ENCODE results near the gene SKI. TPM values are rescaled to one million over a fixed set of nuclear protein-coding genes. Genes with fewer than 3 reads are reported as not detected.
"Not testable (repeated sequence)": the region's sequence is repeated elsewhere in the genome, so short reads cannot be mapped to it uniquely, and the experiment has no call there.

The SKI gene
- total RNA-seq, 1 donor from 2014 or later, result 34.8 TPM

DNA sequence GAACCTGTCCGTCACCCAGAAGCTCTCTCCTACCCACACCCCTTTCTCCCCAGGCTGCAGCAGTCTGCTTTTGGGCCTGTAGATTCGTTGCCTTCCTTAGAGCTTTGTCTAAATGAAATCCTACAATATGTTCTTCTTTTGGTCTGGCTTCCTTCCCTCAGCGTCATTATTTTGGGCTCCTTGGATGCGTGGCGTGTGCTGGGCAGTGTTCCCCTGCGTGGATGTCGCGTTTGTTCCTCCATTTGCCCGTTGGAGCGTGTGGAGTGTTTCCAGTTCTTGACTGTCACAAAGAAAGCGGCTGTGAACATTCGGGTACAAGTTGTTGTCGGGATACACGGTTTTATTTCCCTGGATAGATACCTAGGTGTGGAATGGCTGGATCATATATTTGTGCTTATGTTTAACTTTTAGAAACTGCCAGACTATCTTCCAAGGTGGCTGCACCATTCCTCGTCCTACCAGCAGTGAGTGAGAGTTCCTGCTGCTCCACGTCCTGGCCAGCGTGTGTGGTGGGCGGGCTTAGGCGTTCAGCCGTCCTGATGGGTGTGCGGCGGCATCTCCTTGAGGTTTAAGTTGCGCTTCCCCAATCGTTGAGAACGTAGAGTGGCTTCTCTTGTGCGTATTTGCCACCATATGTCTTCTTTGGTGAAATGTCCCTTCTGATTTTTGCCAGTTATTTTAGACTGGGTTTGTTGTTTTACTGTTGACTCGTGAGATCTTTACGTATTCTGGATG is 31.7 kb downstream of the SKI start:
- no peak for DNase-seq (ENCODE audit: low read depth)

DNA sequence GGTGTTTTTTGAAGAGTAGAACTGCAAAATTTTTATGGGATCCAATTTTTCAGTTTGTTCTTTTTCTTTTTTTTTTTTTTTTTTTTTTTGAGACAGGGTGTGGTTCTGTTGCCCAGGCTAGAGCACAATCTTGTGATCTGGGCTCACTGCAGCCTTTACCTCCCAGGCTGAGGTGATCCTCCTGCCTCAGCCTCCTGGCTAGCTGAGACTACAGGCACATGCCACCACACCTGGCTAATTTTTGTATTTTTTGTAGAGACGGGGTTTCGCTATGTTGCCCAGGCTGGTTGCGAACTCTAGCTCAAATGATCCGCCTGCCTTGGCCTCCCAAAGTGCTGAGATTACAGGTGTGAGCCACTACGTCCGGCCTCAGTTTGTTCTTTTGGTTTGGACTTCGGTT is 32.4 kb downstream of the SKI start:
- DNase-seq (ENCODE audit: low read depth), result not testable (repeated sequence)

DNA sequence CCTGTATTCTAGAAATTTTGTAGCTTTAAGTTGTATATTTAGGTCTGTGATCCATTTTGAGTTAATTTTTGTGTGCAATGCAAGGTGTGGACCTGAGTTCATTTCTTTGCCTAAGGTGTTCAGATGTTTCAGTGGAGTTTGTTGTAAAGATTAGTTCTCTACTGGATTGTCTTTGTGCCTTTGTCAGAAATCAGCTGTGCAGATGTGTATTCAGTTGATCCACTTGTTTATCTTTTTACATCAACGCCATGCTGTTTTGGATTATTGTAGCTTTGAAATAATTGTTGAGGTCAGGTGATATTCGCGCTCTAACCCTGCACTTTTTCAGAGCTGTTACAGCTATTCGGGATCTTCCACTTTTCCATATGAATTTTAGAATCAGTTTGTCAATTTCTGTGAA is 32.8 kb downstream of the SKI start:
- DNase-seq (ENCODE audit: low read depth), result no peak

DNA sequence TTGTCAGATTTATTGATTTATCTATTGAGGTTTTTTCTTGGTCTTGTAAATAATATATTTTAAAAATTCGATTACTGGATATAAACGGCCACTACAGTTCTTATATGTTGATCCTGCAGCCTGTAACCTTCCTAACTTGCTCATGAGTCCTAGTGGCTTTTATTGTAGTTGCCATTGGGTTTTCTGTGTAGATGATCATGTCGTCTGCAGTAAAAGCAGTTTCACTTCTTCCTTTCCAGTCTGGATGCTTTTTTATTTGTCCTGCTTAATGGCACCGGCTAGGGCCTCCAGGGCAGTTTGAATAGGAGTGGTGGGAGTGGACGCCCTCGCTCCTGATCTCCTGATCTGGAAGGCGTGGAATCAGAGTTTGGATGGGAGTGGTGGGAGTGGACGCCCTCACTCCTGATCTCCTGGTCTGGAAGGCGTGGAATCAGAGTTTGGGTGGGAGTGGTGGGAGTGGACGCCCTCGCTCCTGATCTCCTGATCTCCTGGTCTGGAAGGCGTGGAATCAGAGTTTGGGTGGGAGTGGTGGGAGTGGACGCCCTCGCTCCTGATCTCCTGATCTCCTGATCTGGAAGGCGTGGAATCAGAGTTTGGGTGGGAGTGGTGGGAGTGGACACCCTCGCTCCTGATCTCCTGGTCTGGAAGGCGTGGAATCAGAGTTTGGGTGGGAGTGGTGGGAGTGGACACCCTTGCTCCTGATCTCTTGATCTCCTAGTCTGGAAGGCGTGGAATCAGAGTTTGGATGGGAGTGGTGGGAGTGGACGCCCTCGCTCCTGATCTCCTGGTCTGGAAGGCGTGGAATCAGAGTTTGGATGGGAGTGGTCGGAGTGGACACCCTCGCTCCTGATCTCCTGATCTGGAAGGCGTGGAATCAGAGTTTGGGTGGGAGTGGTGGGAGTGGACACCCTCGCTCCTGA is 33.6 kb downstream of the SKI start:
- DNase-seq (ENCODE audit: low read depth), result not testable (repeated sequence)

DNA sequence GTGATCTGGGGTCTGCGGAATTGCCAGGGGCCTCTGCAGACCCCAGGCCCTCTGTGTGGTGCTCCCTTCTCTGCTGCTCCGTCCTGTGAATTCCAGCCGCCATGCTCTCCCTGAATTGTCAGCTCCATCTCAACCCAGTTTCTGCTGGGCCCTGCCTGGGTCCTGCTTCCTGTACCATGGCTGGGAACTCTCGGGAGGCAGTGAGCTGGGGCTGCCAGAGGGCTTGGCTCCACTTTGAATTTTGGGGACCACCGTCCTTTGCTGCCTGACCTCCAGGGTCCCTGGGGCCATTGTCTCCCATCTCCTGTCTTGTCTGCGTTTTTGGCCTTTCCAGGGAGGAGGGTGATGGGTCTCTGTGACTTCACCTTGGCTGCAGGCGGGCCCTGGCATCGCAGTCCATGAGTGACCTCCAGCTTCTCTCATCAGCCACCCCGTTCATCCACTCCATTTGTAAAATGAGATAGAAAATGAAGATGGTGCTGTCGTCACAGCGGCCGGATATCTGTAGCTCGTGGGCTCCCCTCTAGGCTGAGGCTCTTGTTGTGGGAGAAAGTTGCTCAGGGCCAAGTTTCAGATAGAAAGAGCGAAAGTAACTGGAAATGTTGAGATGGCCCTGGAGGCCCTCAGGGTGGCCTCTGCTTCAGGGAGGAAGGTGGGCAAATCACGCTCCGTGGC is 38.3 kb downstream of the SKI start:
- DNase-seq (ENCODE audit: low read depth), result no peak

GRCh38 chr1:2267051-2267830 is 39.1 kb downstream of the SKI start:
- DNase-seq (ENCODE audit: low read depth), result no peak

DNA sequence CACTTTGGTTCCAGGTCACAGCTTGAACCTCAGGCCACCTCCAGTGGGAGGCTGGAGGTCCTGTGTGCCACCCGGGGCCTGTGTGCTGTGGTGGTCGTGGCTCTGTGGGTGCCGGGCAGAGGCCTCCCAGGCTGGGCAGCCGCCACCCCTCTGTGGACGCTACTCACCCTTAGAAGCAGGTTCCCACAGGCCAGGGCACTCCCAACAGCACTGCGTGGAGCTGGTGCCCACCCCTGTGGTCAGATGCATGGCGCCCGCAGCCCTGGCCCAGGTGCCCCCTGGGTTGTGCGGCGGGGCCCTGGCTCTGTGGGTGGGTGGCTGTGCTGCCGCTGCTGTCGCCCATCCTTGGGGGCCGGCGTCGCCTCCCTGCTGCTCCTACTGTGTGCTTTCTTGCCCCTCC is 39.7 kb downstream of the SKI start:
- no peak for DNase-seq (ENCODE audit: low read depth)

- DNase-seq (ENCODE audit: low read depth), result no peak
These were observed 40.4 kb downstream of the SKI start for GRCh38 chr1:2268285-2269056.

GRCh38 chr1:2269193-2269921 is 41.2 kb downstream of the SKI start:
- no peak for DNase-seq (ENCODE audit: low read depth)

DNA sequence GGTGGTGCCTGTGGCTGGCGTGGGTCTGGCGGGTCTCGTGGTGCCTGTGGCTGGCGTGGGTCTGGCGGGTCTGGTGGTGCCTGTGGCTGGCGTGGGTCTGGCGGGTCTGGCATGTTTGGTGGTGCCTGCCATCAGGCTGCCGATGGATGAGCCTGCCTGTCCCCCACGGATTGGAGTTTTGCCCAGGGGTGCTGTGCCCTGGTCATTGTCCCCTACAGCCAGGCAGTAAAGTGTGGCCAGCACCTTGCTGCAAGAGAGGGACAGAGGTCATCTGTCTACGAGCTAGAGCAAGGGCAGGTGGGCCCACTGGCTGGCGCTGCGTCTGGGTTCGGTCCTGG is 41.8 kb downstream of the SKI start:
- DNase-seq (ENCODE audit: low read depth), result no peak

- no peak for DNase-seq (ENCODE audit: low read depth)
These were observed 42.4 kb downstream of the SKI start for GRCh38 chr1:2270260-2271100.

- DNase-seq (ENCODE audit: low read depth), result no peak
These were observed 43.1 kb downstream of the SKI start for GRCh38 chr1:2271211-2271721.

DNA sequence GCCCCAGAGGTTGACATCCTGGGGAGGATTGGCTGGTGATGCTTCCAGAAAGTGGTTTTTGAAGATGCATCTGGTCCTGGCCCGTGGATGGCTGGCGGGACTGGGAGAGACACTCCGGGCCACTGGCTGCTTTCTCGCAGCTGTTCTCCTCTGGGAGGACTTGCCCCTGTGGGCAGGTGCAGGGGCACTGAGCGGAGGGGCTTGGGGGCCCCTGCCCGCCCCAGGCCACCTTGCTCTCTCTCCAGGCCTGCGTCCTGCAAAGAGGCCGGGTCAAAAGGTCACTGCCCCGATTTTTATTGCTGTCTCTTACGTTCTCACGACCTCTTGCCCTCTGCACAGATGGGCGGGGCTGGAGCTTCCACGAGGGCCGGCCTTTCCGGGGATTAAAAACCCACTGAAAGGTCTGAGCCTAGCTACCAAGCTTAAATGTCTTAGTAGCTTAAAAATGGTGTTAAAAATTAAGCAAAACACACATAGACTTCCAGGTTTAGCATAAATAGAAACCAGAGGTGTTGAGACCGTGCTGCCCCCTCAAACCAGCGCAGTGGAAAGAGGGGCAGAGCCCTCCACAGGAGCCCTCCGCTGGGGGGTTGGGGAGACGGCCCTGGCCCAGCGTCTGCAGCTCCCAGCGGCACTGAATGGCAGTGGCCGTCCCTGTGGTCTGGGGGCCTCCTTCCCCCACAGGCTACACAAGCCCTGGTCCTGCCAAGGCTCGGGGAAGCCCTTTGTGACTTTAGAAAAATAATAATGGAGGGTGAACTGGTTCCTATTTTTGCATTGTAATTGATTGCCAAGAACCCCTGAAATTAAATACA is 43.9 kb downstream of the SKI start:
- DNase-seq (ENCODE audit: low read depth), result no peak

- DNase-seq (ENCODE audit: low read depth), result no peak
These were observed 44.7 kb downstream of the SKI start for GRCh38 chr1:2272686-2273400.

DNA sequence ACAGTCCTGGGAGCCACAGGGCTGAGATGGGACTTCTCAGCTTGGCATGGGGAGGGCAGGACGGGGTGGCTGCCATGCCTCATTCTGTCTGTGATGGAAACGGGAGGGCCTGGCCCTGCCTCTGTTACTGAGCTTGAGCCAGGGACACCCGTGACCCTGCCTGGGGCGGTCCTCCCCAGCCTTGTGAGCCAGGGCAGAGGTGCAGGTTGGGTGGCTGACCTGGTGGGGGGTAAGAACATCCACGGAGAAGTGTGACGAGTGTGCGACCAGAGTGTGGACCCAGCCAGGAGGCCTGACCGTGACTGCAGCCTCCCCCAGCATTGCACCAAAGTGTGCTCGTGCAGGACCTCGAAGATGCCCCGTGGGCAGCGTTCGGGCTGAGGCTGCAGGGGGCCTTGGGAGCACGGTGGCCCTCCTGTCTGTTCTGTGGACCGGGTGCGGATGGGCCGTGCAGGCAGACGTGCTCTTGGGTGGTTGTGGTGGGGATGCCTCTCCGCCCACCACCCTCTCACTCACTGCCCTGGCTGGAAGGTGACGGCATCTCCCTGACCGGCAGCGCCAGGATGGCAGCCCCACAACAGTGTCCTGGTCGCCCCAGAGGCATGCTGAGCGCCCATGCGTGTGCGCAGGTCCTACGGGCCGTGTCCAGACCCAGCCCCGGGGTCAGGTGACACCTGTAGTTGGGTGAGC is 45.4 kb downstream of the SKI start:
- no peak for DNase-seq (ENCODE audit: low read depth)

DNA sequence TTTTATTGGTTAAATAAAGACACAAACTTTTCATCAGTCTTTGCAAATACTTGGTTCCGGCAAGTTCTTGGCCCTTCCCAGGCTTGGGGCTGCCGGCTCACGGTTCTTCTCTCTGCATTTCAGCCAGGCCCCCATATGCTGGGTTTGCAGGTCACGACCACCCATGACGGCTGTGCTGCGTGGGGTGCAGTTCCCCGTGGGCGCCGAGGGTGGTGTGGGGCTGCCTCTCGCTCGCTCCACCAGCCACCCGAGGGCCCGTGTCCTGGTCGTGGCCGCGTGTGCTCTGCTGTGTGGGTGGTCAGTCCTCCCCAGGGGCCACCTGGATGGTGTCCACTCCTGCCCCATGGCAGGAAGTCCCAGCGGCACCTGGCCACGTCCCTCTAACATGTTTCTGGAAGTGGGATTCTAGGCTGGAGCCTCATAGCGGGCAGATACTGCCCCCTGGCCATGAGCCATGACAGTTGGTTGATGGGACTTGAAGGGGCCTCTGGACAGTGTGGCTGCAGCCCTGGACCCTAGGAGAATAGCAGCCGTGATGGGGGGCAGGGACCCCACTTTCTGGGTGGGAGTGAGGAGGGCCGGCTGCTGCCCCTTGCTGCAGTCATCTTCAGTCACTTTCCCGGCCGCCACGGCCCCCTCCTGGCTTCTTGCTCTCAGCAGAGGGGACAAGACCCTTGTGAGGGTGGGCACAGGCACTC is 46.3 kb downstream of the SKI start:
- no peak for DNase-seq (ENCODE audit: low read depth)
